Activated CD4-positive, alpha-beta memory T cell treated with anti-CD3 and anti-CD28 coated beads, Interleukin-2, amount 10 ng/mL, durations not matched to agents 7 days and 5 days (primary cell): Measurements from ENCODE around the gene MYBPC1. TPM values are rescaled to one million over a fixed set of nuclear protein-coding genes. Genes with fewer than 3 reads are reported as not detected.

ENCODE experiments used
- CTCF ChIA-PET: fragments of 350-600 bp; sonication (Branson Sonifier 250); formaldehyde crosslinking; loops from one replicate; lab custom pipeline; 2021; ENCODE audit warnings: antibody characterized with exemption, inconsistent platforms; lab: Charles Lee
- POLR2A ChIA-PET: fragments of 350-600 bp; sonication (Branson Sonifier 250); formaldehyde crosslinking; loops from one replicate; lab custom pipeline; 2021; ENCODE audit warnings: antibody characterized with exemption; lab: Charles Lee
- DNase-seq: peaks from one replicate; pipeline ENCODE4 v3.0.0-alpha.2; 2020
- H3K27ac Mint-ChIP-seq: one replicate; pipeline ENCODE4 v1.8.0; 2021; ENCODE audit warnings: mild to moderate bottlenecking, mixed read lengths
- H3K27me3 Mint-ChIP-seq: one replicate; pipeline ENCODE4 v1.8.0; 2021; ENCODE audit warnings: mixed read lengths
- H3K36me3 Mint-ChIP-seq: one replicate; pipeline ENCODE4 v1.8.0; 2021; ENCODE audit warnings: low read depth, mixed read lengths
- H3K4me1 Mint-ChIP-seq: one replicate; pipeline ENCODE4 v1.8.0; 2021; ENCODE audit warnings: mixed read lengths
- H3K4me3 Mint-ChIP-seq: one replicate; pipeline ENCODE4 v1.8.0; 2021; ENCODE audit warnings: mild to moderate bottlenecking, mixed read lengths
- H3K9me3 Mint-ChIP-seq: one replicate; pipeline ENCODE4 v1.8.0; 2021; ENCODE audit warnings: mixed read lengths
- total RNA-seq, 2 experiments: library from RNA; stranded (reverse); gene quantifications; one replicate each; pipeline ENCODE4 v1.2.3, GENCODE V29; 2021

Gene MYBPC1
- total RNA-seq, 2 experiments from 2014 or later = not detected

DNA sequence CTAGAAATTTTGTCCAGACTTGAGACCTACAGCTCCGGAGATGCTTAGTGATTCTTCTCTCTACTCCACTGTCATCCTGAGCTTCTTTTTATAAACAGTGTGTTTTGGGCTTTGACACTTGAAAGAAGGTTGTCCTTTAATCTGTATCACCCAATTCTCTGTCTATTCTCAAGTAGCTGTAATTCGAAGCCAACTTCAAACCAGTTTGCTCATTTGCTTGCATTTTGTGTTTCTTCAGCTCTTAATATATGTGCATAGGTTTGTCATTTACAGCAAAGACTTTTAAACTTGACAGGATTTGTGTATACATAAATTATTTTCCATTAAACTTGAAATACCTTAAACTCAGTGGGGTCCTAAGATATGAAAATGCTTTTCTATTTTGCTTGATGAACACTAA, 16.4 kb upstream of the MYBPC1 start:
- Mint-ChIP-seq H3K4me3 (no peak overlapping the region), H3K27ac (no peak overlapping the region), H3K27me3 (peaks cover 18% of the 10 kb centered on the region), H3K4me1 (no peaks in the 10 kb centered on the region), H3K9me3 (no peaks in the 10 kb centered on the region), H3K36me3 (no peaks in the 10 kb centered on the region)
- ChIA-PET CTCF (no interaction called here), POLR2A (no interaction called here)
- DNase-seq = no peak

DNA sequence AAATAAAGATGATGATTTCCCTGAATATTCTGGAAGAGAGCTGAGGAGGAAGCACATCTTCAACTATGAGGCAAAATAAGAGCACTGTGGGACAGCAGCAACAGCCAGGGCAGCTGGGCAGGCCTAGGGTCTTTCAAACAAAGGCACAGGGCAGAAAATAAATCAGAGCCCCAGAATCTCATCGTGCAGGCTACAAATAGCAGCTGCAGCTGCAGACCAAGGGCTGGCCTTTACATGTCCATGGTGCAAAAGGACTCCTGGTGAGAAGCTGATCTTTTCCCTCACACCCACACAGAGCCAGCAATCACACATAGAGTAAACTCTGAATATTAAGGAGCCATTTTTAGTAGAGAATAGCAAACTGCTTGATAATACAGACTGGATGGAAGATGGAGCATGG, 13.6 kb upstream of the MYBPC1 start:
- no peak overlapping the region for H3K4me3 Mint-ChIP-seq
- ChIA-PET CTCF (interaction anchor here (1.2 kb wide), 1 partner anchor 9 kb away, joined by 3 read pairs; no protein-coding TSS in a partner anchor), POLR2A (interaction anchor here (1.1 kb wide), 1 partner anchor 31 kb away, joined by 3 read pairs; no protein-coding TSS in a partner anchor)
- no peak overlapping the region for H3K27ac Mint-ChIP-seq
- H3K9me3 Mint-ChIP-seq = no peaks in the 10 kb centered on the region
- H3K4me1 Mint-ChIP-seq = no peaks in the 10 kb centered on the region
- H3K36me3 Mint-ChIP-seq = no peaks in the 10 kb centered on the region
- peaks cover 19% of the 10 kb centered on the region for H3K27me3 Mint-ChIP-seq
- no peak for DNase-seq

DNA sequence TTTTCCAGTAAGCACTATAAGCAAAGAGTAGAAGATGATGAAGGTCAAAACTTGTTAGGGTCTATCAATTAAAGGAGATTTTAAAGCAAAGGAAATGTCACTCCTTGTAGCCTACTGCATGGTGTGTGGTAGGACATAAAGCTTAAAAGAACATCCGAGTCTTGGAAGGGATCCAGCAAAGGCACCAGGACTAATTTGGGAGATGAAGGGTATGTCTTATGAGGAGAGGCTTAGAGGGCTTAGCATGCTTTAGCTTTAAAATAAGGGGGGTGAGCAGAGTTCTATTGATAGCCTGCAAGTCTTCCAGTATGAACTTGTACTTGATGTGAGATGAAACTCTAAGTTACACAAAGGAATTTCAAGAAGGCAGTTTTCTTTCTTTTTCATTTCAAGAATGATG, 11.8 kb upstream of the MYBPC1 start:
- ChIA-PET POLR2A (no interaction called here), CTCF (interaction anchor here (1.3 kb wide), 1 partner anchor 177 kb away, joined by 3 read pairs; no protein-coding TSS in a partner anchor)
- no peak overlapping the region for H3K4me3 Mint-ChIP-seq
- H3K27ac Mint-ChIP-seq = no peak overlapping the region
- no peaks in the 10 kb centered on the region for H3K36me3 Mint-ChIP-seq
- H3K9me3 Mint-ChIP-seq = no peaks in the 10 kb centered on the region
- DNase-seq = no peak
- peaks cover 20% of the 10 kb centered on the region for H3K27me3 Mint-ChIP-seq
- H3K4me1 Mint-ChIP-seq = no peaks in the 10 kb centered on the region

DNA sequence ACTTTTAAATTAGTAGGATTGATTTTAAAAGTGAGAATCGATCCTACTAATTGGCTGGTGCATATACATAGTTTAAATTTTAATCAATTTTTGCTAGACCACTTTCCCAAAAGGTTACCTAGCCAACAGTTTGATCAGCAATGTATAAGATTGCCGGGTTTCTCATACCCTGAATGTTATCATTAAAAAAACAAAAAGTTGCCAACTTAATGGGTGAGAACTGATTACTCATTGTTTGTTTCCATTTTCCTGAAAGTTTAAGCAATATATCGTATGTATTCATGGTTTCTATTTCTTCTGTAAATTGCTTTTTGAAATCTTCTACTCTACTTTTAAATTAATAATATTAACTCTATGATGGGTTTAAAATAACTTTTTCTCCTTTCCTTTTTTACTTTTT, 4.4 kb upstream of the MYBPC1 start:
- Mint-ChIP-seq H3K4me3 (no peak overlapping the region), H3K27ac (no peak overlapping the region), H3K36me3 (no peaks in the 10 kb centered on the region), H3K9me3 (no peaks in the 10 kb centered on the region), H3K4me1 (no peaks in the 10 kb centered on the region), H3K27me3 (peaks cover 16% of the 10 kb centered on the region)
- ChIA-PET CTCF (no interaction called here), POLR2A (no interaction called here)
- DNase-seq = no peak

DNA sequence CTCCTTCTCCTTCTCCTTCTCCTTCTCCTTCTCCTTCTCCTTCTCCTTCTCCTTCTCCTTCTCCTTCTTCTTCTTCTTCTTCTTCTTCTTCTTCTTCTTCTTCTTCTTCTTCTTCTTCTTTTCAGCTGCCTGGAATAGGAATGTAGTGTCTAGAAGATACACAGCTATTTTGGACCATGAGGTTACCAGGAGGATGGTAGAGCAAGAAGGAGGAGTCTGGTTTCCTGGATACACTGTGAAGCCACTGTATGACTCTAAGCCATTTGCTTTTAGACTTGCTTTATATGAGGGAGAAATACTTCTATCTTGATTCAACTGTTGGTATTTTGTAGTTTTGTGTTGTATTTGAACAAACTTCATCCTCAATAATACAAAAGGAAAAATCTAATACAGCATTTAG, 3.0 kb upstream of the MYBPC1 start:
- no peak overlapping the region for H3K27ac Mint-ChIP-seq
- no peak for DNase-seq
- H3K4me3 Mint-ChIP-seq = no peak overlapping the region
- H3K27me3 Mint-ChIP-seq = peaks cover 16% of the 10 kb centered on the region
- no peaks in the 10 kb centered on the region for H3K4me1 Mint-ChIP-seq
- H3K36me3 Mint-ChIP-seq = no peaks in the 10 kb centered on the region
- POLR2A ChIA-PET = no interaction called here
- H3K9me3 Mint-ChIP-seq = no peaks in the 10 kb centered on the region
- CTCF ChIA-PET = no interaction called here

DNA sequence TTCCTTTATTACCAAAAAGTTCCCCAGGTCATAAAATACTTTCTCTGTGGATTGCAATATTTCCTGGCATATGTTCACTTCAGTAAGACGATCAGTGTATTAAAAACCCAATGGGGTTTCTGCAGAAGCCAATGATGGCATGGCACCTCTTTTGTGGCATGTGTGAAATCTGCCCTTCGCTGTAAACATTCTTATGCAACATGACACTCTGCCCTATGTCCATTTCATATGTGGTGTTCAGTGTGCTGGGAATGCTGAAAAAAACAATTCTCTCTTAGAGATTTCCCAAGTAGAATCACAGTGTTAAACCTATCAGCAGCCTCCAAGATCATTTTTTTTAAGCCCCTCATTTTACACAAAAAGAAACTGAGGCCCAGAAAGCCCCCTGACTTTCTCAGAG, 2.3 kb upstream of the MYBPC1 start:
- Mint-ChIP-seq H3K4me3 (no peak overlapping the region), H3K27me3 (peaks cover 15% of the 10 kb centered on the region), H3K27ac (no peak overlapping the region), H3K9me3 (no peaks in the 10 kb centered on the region), H3K36me3 (no peaks in the 10 kb centered on the region), H3K4me1 (no peaks in the 10 kb centered on the region)
- CTCF ChIA-PET = no interaction called here
- no peak for DNase-seq
- POLR2A ChIA-PET = no interaction called here

DNA sequence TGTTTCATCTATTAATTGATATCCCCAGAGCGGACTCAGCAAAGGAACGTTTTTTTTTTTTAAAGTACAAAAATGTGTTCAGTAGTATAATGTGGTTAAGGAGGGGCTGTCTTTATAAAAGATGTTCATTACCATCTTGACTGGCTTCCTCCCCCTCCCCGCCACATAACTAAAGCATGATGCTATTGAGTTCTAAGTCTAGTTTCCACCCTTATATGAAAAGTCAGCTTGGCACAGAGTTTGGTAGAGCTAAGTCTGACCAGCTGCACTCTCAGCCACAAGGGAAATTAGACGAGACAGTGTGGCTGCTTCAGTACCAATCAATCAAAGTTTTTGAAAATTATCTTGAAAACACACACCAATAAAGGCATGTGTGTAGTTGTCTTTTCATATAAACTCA, 1.9 kb upstream of the MYBPC1 start:
- no peaks in the 10 kb centered on the region for H3K36me3 Mint-ChIP-seq
- peaks cover 10% of the 10 kb centered on the region for H3K27me3 Mint-ChIP-seq
- no peaks in the 10 kb centered on the region for H3K9me3 Mint-ChIP-seq
- POLR2A ChIA-PET = no interaction called here
- no peak overlapping the region for H3K4me3 Mint-ChIP-seq
- no peaks in the 10 kb centered on the region for H3K4me1 Mint-ChIP-seq
- H3K27ac Mint-ChIP-seq = no peak overlapping the region
- no peak for DNase-seq
- CTCF ChIA-PET = no interaction called here

DNA sequence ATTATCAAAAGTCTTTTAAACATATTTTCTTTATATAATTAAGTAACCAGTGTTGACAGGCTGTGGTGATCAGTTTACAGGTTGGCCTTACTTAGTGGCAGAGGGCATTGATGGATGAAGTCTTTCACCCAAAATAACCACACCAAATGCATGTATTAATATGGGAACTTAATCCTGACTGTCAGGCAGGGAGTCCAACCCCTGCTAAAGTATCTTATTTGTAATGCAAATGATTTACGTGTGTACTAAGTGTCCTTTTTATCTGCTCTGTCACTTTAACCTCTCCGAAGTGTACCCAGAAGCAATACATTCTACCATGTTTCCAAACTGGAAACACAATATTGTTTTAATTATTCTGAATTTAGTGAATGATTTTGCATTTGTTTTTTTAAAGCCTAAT, 1.4 kb downstream of the MYBPC1 start:
- DNase-seq = no peak
- H3K27me3 Mint-ChIP-seq = peaks cover 5% of the 10 kb centered on the region
- no peaks in the 10 kb centered on the region for H3K36me3 Mint-ChIP-seq
- no peaks in the 10 kb centered on the region for H3K9me3 Mint-ChIP-seq
- no peak overlapping the region for H3K4me3 Mint-ChIP-seq
- ChIA-PET POLR2A (no interaction called here), CTCF (no interaction called here)
- no peaks in the 10 kb centered on the region for H3K4me1 Mint-ChIP-seq
- no peak overlapping the region for H3K27ac Mint-ChIP-seq

DNA sequence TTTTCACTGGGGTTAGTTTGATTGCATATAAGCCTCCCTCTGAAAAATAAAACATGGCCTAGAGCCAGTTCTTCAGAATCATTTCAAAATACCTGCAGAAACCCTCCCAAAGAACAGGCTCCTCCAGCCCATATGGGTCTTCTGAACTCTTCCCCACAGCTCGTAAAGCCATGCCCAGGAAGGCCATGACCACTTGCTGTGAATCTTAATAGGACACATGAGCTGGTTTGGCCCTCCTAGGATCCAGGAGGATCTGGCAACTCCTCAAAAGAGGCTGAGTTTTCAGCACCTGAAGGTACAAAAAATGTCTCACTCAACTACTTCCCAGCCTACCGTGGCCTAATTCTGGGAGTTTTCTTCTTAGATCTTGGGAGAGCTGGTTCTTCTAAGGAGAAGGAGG, 2.4 kb downstream of the MYBPC1 start:
- peaks cover 3% of the 10 kb centered on the region for H3K27me3 Mint-ChIP-seq
- no peak overlapping the region for H3K27ac Mint-ChIP-seq
- H3K4me1 Mint-ChIP-seq = no peaks in the 10 kb centered on the region
- no peaks in the 10 kb centered on the region for H3K36me3 Mint-ChIP-seq
- ChIA-PET POLR2A (no interaction called here), CTCF (no interaction called here)
- DNase-seq = no peak
- H3K9me3 Mint-ChIP-seq = no peaks in the 10 kb centered on the region
- no peak overlapping the region for H3K4me3 Mint-ChIP-seq

DNA sequence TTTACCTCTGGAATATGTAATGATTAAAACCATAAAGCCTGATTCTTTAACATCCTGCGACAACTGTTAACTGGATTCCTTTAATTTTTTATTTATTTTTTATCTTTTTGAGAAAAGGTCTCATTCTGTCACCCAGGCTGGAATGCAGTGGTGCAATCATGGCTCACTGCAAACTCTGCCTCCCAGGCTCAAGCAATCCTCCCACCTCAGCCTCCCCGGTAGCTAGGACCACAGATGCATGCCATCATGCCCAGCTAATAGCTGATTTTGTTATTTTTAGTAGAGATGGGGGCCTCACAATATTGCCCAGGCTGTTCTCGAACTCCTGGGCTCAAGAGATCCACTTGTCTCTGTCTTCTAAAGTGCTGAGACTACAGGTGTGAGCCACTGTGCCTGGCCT, 3.7 kb downstream of the MYBPC1 start:
- no peak for DNase-seq
- H3K27me3 Mint-ChIP-seq = peaks cover 3% of the 10 kb centered on the region
- H3K27ac Mint-ChIP-seq = no peak overlapping the region
- CTCF ChIA-PET = no interaction called here
- POLR2A ChIA-PET = no interaction called here
- no peaks in the 10 kb centered on the region for H3K9me3 Mint-ChIP-seq
- H3K36me3 Mint-ChIP-seq = no peaks in the 10 kb centered on the region
- H3K4me1 Mint-ChIP-seq = no peaks in the 10 kb centered on the region
- H3K4me3 Mint-ChIP-seq = no peak overlapping the region

DNA sequence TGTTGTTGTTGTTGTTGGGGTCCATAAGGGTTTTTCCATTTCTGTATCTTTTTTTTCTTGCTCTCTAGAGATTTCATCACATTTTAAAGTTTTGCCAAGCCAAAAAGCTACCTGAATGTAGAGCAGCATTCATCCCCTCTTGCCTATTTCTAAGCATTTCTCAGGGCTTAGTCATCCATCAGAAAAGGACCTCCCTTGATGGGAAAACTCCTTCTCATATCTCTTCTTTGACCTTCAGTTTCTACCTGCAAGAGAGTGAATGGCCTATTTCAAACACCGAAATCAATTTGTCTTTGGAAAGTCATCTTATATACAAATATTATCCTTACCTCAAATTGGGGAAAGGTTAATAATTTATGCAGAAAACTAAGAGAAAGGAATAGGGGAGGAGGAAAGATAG, 4.5 kb downstream of the MYBPC1 start:
- Mint-ChIP-seq H3K4me1 (no peaks in the 10 kb centered on the region), H3K27me3 (peaks cover 3% of the 10 kb centered on the region), H3K4me3 (no peak overlapping the region), H3K36me3 (no peaks in the 10 kb centered on the region), H3K9me3 (no peaks in the 10 kb centered on the region), H3K27ac (no peak overlapping the region)
- CTCF ChIA-PET = no interaction called here
- no peak for DNase-seq
- POLR2A ChIA-PET = no interaction called here

DNA sequence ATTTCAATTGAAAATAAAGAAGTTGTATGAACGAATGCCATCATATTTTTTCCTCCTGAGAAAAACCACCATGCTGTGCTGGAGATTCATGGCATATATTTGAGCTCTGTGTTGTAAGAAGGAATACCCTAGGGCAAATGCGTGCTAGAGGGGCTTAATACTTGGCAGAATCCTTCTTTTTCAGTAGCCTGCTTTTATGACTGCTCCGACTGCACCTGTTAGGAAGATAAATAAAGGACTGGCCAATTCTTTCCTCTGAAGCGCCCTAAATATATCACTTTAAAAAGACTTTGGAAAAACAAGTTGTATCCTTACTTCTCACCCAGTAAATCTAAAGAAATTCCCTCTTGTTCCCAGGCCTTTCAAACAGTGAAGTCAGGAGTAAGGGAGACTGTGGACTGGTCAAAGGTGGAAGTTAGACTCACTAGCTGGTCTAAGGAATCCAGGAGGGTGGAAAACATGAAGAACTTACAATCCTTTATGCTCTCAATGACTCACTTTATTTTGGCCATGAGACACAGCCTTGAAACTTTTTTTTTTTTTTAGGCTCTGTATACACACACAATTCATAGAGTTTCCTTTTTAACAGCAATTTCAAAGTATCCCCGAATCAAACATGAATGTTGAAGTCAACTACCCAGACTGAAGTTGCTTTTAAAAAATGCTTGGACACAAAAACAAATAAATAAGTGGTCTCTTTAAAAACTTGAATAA, 5.2 kb downstream of the MYBPC1 start:
- CTCF ChIA-PET = no interaction called here
- Mint-ChIP-seq H3K9me3 (no peaks in the 10 kb centered on the region), H3K27ac (no peak overlapping the region), H3K4me3 (no peak overlapping the region), H3K27me3 (peaks cover 1% of the 10 kb centered on the region), H3K36me3 (no peaks in the 10 kb centered on the region), H3K4me1 (no peaks in the 10 kb centered on the region)
- DNase-seq = no peak
- POLR2A ChIA-PET = no interaction called here

DNA sequence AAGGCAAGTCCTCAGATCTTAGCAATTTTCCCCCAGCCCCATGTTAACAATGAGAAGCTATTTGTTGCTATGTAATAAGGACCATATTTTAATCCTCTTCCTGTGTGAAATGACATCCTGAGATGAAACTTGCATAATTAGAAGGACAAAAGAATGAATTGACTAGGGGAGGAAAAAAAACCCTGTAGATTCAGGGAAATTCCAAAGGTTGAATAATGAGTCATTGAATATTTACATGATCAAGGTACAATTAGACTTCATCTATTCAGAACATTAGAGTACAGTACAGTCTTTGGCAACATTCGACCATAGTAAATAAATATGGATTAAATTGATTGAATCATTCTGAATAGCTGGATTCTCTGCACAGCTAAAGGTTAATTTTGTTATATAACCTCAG, 9.4 kb downstream of the MYBPC1 start:
- Mint-ChIP-seq H3K27me3 (no peaks in the 10 kb centered on the region), H3K4me3 (no peak overlapping the region), H3K4me1 (no peaks in the 10 kb centered on the region), H3K36me3 (no peaks in the 10 kb centered on the region), H3K9me3 (no peaks in the 10 kb centered on the region), H3K27ac (no peak overlapping the region)
- no peak for DNase-seq
- POLR2A ChIA-PET = no interaction called here
- CTCF ChIA-PET = no interaction called here

DNA sequence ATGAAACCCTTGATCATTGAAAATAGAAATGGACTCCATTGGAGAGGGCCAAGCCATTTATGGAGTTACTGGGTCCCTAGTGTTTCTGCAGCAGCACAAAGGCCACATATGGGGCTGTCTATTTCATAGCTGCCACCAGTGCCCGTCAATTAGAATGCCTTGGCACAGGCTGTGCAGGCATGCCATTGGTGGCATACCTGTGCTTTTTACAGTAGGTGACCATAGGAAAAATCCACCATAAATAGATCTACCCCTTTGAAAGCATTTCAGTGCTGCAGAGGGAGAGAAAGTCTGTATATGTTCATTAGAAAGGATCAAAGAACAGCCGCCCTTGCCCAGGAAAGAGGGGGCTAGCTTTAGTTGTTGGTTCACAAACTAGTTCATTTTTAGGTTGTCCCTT, 13.1 kb downstream of the MYBPC1 start:
- POLR2A ChIA-PET = no interaction called here

More for the DNA sequence above, 13.1 kb downstream of the MYBPC1 start:
- Mint-ChIP-seq H3K27me3 (no peaks in the 10 kb centered on the region), H3K27ac (no peak overlapping the region), H3K4me1 (no peaks in the 10 kb centered on the region), H3K4me3 (no peak overlapping the region), H3K36me3 (no peaks in the 10 kb centered on the region), H3K9me3 (no peaks in the 10 kb centered on the region)
- no peak for DNase-seq
- CTCF ChIA-PET = no interaction called here
